HG03521 (cell line): Measurements from ENCODE around the gene PKP4.

Experiments used
- ATAC-seq: cut with Tn5 transposase; IDR thresholded peaks from one replicate; pipeline ENCODE4 v1.9.1; 2021; ENCODE audit warnings: mild to moderate bottlenecking, moderate library complexity; ENCODE audit not compliant: unreplicated experiment

PKP4 gene

DNA sequence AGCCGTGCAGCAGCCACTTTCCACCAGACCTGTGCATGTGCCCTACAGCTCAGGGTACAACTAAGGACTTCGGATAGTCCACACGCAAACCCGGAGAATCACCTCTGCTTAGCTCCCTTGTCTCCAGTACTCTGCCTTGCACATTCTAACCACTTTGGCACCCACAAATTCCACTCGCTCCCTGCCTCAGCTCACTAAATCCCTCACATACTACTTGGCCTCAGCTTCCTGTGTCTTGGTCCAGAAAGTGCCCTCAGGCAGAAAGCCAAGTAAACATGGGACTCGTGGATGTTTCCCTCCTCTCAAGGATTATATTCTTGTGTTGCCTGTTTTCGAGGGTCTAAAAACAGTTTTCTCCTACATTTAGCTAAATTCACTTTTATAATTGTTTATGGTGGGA lies 180.6 kb downstream of the PKP4 start:
- ATAC-seq: no peak

DNA sequence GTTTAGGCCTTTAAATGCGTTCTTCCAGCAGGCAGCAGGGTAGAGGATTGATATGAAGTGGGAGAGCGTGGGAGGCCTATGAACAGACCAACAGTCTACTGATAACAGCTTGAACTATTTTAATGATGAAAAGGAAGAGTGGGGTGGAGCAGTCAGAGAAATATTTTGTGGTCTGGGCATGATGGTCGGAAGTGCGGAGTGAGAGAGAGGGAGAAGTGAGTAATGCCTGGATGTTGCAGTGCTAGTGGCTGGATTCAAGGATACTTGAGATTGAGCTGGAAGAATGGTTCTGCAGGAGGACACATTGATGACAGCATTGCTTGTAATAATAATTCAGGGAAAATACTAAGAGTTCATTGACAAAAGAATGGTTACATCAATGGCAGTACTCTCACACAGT lies 187.4 kb downstream of the PKP4 start:
- ATAC-seq: no peak

- no peak for ATAC-seq
Measured at GRCh38 chr2:158645299-158645698, 188.5 kb downstream of the PKP4 start.

- ATAC-seq: no peak
Measured at GRCh38 chr2:158647436-158648231, 190.9 kb downstream of the PKP4 start.

DNA sequence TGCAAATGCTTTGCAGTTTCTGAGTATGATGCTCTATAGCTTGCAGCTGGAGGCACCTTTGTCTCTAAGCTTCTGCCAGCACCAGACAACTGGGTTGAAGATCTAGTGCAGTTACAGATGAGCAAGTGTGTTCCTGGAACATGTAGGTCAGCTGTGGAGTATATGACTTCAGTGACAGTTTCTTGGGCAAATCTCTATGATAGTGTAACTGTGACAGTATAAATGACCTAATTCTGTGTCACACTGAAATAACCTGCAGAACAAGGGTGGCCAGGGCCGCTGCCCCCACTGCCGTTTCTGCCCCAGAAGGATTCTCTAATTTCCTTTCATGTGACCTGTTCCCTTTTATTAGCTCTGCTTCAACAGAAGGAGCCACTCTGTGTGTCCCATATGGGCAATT lies 193.1 kb downstream of the PKP4 start:
- no peak for ATAC-seq

DNA sequence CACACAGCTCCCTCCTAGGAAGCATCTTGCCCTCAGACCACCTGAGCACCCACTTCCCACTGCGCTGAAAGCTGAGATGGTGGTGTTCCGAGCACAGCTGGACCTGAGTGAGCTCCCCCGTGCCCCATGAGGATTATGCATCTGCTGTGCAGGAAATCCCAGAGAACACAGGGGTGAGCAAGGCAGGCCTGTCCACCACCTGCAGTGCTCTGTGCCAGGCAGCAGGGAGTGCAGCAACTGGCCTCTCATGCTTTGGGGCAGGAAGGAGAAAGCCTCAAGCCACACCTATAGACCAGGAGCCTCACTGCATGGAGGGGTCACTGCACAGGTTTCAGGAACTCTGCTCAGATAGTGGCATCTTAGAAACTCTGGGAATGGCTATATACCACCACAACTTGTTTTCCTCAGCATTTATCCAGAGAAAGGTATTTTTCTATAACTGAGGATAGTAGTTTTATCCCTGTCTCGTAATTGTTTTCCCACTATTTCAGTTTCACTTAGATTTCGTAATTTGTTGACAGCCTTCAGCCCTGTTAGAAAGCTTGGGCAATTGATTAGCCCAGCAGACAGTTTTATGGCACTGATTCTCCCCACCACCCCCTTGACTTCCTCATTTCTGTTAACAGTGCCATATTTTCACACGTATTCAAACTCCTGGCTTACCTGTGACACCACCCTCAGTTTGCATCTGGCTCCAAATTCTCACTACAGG lies 194.1 kb downstream of the PKP4 start:
- no peak for ATAC-seq

DNA sequence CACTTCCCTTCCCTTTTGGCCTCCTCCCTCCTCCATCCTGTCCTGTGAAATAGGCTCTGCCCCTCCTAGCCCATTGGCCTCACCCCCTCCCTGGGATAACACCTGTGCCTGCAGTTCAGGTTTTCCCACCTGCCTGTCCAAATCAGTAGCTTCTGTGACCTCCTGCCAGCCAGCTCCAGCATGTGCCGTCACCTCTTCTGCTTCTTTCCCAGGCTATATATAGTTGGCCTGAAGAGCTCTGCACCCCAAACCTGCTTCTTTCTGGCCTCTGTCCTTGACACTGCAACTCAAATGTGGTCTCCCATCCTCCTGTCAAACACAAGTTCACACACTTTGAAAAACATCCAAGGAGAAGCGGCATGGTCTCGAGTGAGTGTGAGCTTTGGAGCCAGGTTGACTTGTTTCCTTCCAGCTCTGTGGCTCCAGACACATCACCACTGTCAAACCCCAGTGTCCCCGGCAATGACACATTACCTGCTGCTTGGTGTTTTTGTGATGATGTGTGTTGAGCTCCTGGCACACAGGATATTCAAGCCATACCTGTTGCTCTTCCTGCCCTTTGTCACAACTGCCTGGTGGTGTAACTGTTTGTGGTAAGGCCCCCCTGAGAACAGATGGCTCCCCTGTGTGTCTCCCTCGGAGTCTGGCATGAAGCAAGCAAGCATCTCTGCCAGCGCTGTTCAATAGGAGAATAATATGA lies 194.8 kb downstream of the PKP4 start:
- no peak for ATAC-seq

GRCh38 chr2:158655628-158656027 lies 198.9 kb downstream of the PKP4 start:
- no peak for ATAC-seq

- no peak for ATAC-seq
Measured at GRCh38 chr2:158656492-158657229, 199.9 kb downstream of the PKP4 start.

GRCh38 chr2:158658396-158658795 lies 201.6 kb downstream of the PKP4 start:
- ATAC-seq: no peak

DNA sequence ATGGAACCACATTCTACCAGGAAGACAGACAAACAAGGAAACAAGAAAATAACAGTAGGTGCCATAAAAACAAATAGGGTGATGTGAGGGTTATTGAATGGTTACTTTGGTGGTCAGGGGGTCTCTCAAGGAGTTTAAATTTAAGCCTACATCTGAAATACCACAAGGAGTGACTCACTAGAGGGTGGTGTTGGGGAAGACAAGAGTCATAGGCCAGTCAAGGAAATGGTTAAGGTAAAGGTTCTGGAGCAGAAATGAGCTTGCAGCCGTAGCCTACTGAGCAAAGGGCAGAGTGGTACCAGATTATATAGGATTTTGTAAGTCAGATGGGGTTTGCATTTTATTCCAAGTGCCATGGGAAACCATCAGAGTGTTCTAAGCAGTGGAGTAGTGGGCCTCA lies 202.7 kb downstream of the PKP4 start:
- no peak for ATAC-seq

GRCh38 chr2:158661231-158661630 lies 204.5 kb downstream of the PKP4 start:
- no peak for ATAC-seq

DNA sequence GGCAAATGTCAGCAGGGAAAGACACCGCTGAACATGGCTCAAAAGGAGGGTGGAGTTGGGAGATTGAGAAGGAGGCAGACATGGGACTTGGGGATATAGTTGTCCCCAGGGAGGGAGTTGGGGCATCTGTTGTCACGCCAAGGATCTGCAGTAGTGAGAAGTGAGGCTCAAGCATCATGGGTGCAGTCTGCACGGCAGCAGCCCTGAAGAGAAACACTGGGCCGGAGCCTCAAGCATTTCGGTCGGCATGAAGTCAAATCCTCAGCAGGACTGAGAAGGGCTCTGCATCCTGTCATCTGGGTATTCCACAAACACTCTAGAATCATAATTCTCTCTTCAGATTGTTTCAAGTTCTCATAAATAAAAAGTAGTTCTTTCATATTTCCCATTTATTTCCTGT lies 205.7 kb downstream of the PKP4 start:
- ATAC-seq: no peak

DNA sequence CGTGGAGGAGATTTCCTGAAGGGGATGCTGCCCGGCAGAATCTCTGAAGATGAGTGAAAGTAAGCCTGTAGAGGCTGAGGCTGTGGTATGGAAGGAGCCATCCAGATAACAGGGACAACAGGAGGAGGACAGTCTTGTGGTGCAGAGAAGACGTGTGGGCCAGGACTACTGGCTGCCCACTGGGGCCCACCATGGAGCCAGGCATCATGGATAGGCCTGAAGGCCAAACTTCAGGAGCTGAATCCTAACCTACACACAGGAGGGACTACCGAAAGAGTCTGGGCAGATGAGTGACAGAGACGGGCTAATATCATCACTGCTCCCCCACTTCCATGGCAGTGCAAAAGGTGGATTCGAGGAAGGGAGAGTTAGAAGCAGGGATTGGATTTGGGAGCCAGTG lies 207.0 kb downstream of the PKP4 start:
- no peak for ATAC-seq

DNA sequence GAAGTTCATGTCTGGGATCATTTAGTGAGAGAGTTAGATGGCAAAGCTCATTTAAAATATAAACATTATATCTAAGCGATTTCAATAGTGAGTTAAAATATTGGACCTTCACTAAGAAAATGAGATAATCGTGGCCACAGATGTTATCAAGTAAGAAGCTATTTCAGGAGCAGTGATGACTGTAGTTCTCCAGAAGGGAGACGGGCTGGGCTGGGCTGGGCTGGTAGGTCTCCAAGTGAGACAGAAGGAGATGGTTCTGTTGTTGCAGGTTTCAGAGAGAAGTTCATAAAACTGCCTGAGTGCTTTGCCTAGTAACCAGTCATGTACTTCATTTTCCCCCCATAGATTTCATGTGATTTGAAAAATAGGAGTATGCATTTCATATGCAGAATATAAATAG lies 208.2 kb downstream of the PKP4 start:
- no peak for ATAC-seq

DNA sequence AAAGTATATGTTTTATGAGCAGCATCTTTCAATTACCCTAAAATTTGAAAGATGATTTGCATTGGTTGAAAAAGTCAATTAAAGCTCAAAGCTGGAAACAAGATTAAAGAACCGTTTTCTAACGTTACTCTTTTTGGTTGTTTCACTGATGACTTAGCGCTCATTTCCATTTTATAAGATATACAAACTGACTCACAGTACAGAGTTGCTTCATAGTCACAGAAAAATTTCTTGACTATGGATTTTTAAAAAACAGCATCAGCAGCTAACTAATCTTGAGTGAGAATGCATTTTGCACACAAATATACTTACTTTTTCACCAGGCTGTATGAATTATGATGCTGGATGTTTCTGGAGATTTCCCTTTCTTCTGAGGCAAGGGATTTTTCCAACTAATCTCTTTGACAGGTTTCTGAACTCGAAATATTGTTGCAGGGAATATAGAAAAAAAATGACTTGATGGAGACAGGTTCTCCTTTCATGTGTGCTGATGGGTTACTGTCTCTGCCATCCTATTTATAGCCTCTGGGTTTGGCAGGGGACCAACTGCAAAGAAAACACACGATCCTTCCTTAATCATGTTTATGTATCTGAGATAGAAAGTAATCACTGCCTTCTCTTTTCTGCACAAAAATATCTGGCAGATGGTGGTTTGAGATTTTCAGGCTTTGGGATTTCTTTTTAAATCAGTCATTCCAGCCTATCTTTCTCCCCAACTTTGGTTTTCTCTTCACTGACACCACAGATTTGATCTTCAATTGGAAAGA lies 209.0 kb downstream of the PKP4 start:
- ATAC-seq: no peak

DNA sequence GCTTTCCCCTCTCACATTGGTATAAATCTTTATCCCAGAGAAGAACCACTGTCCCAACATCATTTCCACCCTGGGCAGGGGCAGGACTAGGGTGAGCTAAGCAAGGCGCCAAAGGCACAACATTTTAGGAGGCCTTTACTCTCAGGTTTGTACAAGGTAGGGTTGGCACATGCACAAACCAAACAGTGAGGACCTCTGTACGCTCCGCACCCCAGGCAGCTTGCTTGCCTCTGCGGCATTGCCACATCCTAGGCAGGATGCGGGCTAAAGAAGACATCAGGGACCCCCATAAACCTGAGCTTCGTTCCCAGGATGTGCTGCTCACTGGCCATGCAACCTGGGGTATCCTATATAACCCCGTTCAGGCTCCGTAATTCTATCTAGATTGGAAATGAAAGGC lies 210.2 kb downstream of the PKP4 start:
- ATAC-seq: no peak

- no peak for ATAC-seq
Measured at GRCh38 chr2:158667586-158667985, 210.8 kb downstream of the PKP4 start.

DNA sequence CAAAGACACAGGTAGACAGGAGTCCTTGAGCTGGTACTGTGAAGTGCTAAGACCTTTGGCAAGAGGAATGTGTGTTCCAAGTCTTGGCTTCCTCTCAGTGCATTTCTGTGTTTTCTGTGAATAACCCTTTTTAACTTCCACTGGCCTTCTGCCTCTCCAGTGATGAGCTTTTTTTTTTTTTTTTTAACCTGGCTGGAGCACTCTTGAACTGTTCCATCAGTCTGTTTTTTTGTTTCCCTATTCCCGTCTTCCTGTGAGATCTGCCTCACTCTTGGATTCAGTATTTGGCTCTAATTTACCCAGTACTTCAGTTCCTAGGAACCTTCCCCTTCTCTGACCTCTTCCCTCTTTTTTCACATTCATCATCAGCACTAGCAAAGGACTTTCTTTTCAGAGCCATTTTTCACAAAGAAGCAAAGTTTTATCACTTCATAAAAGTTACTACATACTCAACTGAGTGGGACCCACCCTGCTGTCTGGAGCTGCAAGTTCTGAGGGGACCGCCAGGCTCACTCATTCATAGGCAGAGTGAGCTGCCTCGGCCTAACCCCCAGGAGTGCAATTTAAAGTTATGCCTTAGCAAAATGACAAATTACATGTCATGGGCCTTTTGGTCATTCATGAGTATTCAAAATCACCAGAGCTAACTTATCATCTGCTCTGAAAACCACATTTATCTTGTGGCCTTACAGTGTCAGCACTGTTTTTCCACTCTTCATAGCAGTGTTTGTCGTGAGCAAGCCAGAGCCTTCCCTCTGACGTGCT lies 211.4 kb downstream of the PKP4 start:
- no peak for ATAC-seq

DNA sequence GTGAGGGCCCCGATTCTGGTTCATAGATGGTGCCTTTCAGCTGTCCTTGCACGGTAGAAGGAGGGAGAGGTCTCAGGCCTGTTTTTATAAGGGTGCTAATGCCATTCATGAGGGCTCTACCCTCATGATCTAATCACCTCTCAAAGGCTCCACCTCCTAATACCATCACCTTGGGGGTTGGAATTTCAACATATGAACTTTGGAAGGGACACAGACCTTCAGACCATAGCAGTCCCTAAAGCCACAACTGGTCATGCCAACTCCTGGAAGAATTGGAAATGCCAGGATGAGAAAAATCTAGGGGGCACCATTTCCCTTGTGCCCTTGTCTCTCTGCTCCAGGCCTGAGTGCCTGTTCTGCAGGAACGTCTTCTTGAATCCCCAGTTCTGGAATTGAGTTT lies 213.5 kb downstream of the PKP4 start:
- ATAC-seq: no peak
